Dedifferentiated amniotic fluid mesenchymal stem cell (primary cell): Measurements from ENCODE around the gene EVI2A.
"Not testable (repeated sequence)": the region's sequence is repeated elsewhere in the genome, so short reads cannot be mapped to it uniquely, and the experiment has no call there.

Experiments used
- DNase-seq: peaks from one replicate; pipeline ENCODE4 v3.0.0-alpha.2; 2016; ENCODE audit errors: extremely low spot score

The EVI2A gene, protein sequence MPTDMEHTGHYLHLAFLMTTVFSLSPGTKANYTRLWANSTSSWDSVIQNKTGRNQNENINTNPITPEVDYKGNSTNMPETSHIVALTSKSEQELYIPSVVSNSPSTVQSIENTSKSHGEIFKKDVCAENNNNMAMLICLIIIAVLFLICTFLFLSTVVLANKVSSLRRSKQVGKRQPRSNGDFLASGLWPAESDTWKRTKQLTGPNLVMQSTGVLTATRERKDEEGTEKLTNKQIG

DNA sequence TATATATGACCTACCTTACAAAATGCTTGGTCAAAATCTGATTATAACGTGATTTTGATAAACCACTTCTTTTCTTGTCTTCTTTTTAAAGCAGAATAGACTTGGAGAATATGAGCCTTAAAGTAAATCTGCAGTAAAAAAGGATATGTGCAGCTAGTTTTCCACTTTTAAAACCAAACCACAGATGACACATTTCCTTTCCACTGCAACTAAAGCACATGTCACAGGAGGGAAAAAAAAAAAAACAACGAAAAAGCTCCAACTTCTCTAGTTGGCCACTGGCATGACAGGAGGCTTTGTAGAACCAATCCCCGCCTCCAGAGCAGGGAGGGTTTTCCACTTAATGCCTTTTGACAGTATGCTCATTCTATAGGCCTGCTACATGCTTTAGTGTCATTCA lies at the start of gene EVI2A:
TSS of gene EVI2A (minus strand) at position 142 of the 400 bp plus-strand sequence. CDS start 2,609 bp downstream, outside the sequence.
- peak; percentile 56 for DNase-seq

GRCh38 chr17:31369266-31369665 lies 47.8 kb upstream of the EVI2A start:
- DNase-seq = no peak

- no peak for DNase-seq
Observed at GRCh38 chr17:31366088-31366487, 44.7 kb upstream of the EVI2A start.

DNA sequence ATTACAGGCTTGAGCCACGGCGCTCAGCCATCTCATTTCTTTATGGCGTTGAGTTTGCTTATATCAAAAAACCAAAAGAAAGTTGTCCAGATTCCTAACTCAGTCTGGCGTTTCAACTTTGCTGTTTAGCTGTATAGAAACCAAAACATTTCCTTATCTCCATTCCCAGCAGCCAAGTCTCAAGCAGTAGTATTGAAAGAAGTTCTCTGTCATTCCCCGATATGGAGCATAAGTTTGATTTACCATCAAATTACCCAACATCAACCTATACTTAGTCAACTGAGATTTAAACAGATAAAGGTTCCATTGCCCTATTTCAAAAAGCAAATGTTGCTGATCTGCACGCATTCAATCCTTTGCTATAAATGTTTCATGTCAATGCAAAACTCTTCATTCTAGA lies 42.6 kb upstream of the EVI2A start:
- DNase-seq = no peak

DNA sequence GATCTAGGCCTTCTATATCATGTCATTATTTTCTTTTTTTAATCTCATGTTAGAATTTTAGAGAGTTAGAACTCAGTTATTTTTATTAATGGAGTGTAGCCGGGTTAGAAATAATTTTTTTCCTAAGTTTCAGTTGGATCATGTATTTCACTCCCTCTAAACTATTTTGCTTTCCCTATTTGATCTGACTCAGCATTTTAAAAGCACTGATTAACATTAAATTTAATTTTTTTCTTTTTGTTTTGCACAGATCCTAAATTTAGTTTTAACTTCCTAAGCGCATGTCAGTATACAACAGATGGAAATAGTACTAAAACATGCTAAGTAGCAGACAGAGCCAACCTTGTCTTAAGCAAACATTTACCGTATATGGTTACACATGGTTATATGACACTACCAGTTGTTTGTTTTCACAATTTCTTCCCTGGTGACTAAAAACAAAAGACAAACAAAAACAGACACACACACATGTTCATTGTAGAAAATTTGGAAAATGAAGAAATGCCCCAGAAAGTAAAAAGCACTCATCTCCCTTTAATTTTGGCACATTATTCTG lies 36.5 kb upstream of the EVI2A start:
- DNase-seq = peak; percentile 47

- DNase-seq = no peak
Observed at GRCh38 chr17:31357091-31357490, 35.7 kb upstream of the EVI2A start.

- DNase-seq = no peak
Observed at GRCh38 chr17:31355935-31356334, 34.5 kb upstream of the EVI2A start.

DNA sequence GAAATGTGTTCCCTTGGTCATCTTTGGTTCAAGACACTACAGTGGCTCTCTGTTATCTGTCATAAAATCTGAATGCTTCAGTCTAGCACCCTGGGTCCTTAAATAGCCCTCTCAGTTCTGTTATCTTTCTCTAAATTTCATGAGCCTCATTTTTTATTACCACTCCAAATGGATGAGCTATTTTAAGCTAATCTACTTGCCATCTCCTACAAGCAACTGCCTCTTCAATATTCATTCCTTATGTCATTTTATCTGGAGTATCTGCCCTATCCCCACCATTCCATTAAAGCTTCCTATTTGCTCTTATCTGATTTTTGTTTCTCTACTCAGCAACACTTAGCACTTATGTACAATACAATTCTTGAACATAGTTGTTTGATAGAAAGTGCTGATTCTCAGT lies 28.0 kb upstream of the EVI2A start:
- no peak for DNase-seq

DNA sequence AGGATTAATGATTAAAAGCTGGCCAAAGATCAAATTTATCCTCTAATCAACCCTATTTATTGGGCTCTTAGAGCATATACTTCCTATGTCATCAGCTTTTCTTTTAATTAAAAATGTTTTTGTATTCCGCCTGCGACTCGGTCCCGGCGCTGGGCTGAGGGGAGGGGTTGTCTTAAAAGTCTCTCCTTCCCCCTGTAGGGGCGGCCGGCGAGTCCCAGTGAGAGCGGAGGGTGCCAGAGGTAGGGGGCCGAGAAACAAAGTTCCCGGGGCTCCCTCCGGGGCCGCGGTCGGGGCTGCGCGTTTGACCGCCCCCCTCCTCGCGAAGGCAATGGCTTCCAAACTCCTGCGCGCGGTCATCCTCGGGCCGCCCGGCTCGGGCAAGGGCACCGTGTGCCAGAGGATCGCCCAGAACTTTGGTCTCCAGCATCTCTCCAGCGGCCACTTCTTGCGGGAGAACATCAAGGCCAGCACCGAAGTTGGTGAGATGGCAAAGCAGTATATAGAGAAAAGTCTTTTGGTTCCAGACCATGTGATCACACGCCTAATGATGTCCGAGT lies 23.8 kb upstream of the EVI2A start:
- not testable (repeated sequence) for DNase-seq

GRCh38 chr17:31339906-31340661 lies 18.7 kb upstream of the EVI2A start:
- DNase-seq = peak; percentile 52

GRCh38 chr17:31329221-31329620 lies 7.8 kb upstream of the EVI2A start:
- DNase-seq = no peak

GRCh38 chr17:31328160-31328535 lies 6.7 kb upstream of the EVI2A start:
- DNase-seq = no peak

DNA sequence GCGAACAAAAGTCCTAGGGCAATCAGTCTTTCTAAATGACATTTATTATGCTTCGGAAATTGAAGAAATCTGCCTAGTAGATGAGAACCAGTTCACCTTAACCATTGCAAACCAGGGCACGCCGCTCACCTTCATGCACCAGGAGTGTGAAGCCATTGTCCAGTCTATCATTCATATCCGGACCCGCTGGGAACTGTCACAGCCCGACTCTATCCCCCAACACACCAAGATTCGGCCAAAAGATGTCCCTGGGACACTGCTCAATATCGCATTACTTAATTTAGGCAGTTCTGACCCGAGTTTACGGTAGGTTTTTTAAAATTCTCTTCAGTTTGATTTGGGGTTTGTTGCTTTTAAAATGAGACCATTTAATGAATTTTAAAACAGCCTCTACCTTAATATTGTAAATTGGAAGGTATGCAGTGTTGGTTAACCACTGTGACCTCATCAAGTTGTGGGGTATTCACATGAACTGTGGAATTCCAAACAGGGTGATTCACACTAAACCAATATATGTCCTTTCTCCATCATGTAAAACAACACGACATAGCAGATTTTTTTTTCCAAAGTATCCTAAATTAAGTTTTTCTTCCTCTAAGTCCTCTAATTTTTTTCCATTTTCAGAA lies 6.2 kb upstream of the EVI2A start:
- peak; percentile 43 for DNase-seq

- no peak for DNase-seq
Observed at GRCh38 chr17:31323551-31323950, 2.1 kb upstream of the EVI2A start.

- DNase-seq = no peak
Observed at GRCh38 chr17:31321966-31322365, 544 bp upstream of the EVI2A start.

- DNase-seq = no peak
Observed at GRCh38 chr17:31320791-31321190, 631 bp downstream of the EVI2A start.

DNA sequence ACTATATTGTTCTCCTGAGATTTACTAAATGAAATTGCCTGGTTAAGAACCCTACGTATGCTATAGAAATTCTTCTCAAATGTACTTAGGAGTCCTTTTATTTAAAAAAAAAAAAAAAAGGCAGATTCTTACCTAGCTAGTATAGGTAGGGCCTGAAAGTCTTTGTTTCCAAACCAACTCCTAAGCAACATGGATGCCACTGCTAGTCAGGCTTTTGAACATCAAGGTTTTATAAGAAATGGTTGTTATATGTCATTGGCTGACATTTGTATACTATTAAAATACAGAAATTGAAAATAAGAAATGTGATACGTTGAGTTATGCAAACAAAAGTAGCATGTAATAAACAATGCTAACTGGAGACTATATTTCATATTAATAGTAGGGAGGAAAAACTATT lies 1.2 kb downstream of the EVI2A start:
- no peak for DNase-seq

DNA sequence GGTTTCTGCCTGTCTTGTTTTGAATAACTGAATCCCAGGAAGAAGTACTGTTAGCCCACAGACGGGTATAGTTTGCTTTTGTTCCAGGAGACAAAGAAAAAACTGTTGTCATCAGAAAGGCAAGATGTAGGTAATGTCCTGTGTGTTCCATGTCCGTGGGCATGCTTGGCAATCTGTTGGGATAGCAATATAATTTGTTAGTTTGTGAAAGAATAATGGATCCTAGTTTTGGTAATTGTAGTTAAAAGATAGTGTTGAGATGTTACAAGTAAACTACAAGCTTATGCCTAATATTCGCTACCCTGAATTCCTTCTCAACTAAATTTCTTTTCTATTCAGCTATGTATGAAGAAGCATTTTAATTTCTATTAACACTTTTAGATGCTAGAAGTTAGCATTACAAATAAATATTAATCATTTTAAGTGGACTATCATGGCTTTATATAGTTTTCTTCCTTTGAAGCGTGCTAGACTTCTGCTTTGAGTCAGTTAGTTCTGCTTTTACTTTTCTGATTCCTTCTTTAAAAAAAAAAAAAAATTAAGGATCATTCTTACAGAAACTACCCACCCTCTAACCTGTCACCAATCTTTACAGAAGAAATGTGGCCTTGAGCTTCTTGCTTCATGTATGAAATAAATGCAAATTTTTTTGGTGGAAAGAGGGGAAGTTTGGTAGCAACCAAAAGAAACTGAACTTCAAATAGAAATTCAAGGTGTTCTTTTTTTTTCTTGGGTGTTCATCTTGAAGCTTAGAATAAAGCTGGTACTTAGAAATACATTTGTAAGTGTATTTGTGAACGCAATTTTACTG lies 2.4 kb downstream of the EVI2A start:
- no peak for DNase-seq

GRCh38 chr17:31318298-31318801 lies 3.1 kb downstream of the EVI2A start:
- no peak for DNase-seq

DNA sequence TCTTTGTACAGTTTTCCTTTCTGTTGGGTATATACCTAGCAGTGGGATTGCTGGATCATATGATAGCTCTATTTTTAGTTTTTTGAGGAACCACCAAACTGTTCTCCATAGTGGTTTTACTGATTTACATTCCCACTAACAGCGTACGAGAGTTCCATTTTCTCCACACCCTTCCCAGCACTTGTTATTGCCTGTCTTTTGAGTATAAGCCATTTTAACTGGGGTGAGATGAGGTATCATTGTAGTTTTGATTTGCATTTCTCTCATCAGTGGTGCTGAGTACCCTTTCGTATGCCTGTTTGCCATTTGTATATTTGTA lies 6.7 kb downstream of the EVI2A start:
- DNase-seq = no peak

- no peak for DNase-seq
Observed at GRCh38 chr17:31313982-31314781, 7.2 kb downstream of the EVI2A start, which contains the start of gene EVI2B. TSS of gene EVI2B (minus strand) at chr17:31314054. CDS start at chr17:31305609, 8,445 bp downstream.
